HEK293 (cell line): Measurements from ENCODE around the gene SLC6A6.

Experiments
- CTCF ChIP-seq: fragments of 450-650 bp; formaldehyde crosslinking; IDR thresholded peaks from 2 replicates; pipeline ENCODE4 v1.5.1; 2016; ENCODE audit warnings: missing biosample characterization, missing genetic modification characterization
- HOXA7 ChIP-seq: sonication (generic); formaldehyde crosslinking; IDR thresholded peaks from 2 replicates; pipeline ENCODE4 v1.8.1; 2022; ENCODE audit warnings: missing genetic modification reagents, borderline replicate concordance
- TCF7L2 ChIP-seq: IDR thresholded peaks from 2 replicates; pipeline ENCODE4 v1.6.1; 2011; ENCODE audit warnings: low read depth, mild to moderate bottlenecking, inconsistent platforms, low read length, moderate library complexity, borderline replicate concordance
- ZBTB26 ChIP-seq: fragments of 450-650 bp; formaldehyde crosslinking; optimal IDR thresholded peaks from 2 replicates; pipeline ENCODE3; 2016; ENCODE audit warnings: missing biosample characterization, mild to moderate bottlenecking, missing genetic modification characterization
- ZNF169 ChIP-seq: fragments of 450-650 bp; formaldehyde crosslinking; IDR thresholded peaks from 2 replicates; pipeline ENCODE4 v1.5.1; 2016; ENCODE audit warnings: missing biosample characterization, missing genetic modification characterization
- ZNF184 ChIP-seq: fragments of 450-650 bp; IDR thresholded peaks from 2 replicates; pipeline ENCODE4 v1.5.1; 2018; ENCODE audit warnings: missing biosample characterization, mild to moderate bottlenecking, missing genetic modification characterization
- ZNF558 ChIP-seq: fragments of 450-650 bp; formaldehyde crosslinking; IDR thresholded peaks from 2 replicates; pipeline ENCODE4 v1.5.1; 2016; ENCODE audit warnings: missing biosample characterization, missing genetic modification characterization

- TF ChIP-seq CTCF (tag by site-specific recombination) = no peak
- TF ChIP-seq ZNF558 = no peak
- no peak for TF ChIP-seq ZNF184 (tag by site-specific recombination)
- no peak for TF ChIP-seq TCF7L2
- TF ChIP-seq HOXA7 = no peak
- no peak for TF ChIP-seq ZNF169
- TF ChIP-seq ZBTB26 (tag by site-specific recombination) = no peak
These were observed 133.2 kb downstream of the SLC6A6 start for GRCh38 chr3:14535616-14536015.
